K562 (cell line): ENCODE data around the gene ABHD4. TPM values are rescaled to one million over a fixed set of nuclear protein-coding genes. Genes with fewer than 3 reads are reported as not detected.
A peak's percentile ranks its signal among the peaks of the same experiment; 100 is the strongest.

Experiments
- ATAC-seq: fragments of 200-7000 bp; cut with Tn5 transposase; 3 replicates; pipeline ENCODE4 v1.9.1; 2020; ENCODE audit warnings: moderate library complexity
- BruUV-seq: library from RNA; stranded (reverse); fragments of 400-500 nt; replicated peaks from 2 replicates; lab custom pipeline; 2021; lab: Mats Ljungman, UMichigan
- CTCF ChIA-PET: fragments of 300-600 bp; formaldehyde crosslinking; extraction: SDS; loops from one replicate; lab custom pipeline; 2021; ENCODE audit warnings: low intra/inter-chr PET ratio; lab: Yijun Ruan, JAX
- POLR2A ChIA-PET: fragments of 300-600, 350-650 bp; sonication (Branson Sonifier 250); formaldehyde crosslinking; extraction: SDS; loops from one replicate; lab custom pipeline; 2021; ENCODE audit warnings: antibody characterized with exemption, inconsistent platforms; lab: Yijun Ruan, JAX
- DNase-seq, 4 experiments: peaks; one replicate each; pipeline versions ENCODE4 v3.0.0 to v3.0.0-alpha.2; 2011 to 2018; ENCODE audit warnings: low spot score in 3 of 4, mixed read lengths in 3 of 4; ENCODE audit errors: extremely low read depth in 1 of 4
- FAIRE-seq: peaks from 2 replicates; lab custom pipeline; 2011; peaks lifted over from hg19 to GRCh38; lab: Jason Lieb, UNC
- H2AFZ ChIP-seq: 2 replicates; pipeline ENCODE4 v1.6.0; 2011; ENCODE audit warnings: low read depth, low read length, control low read depth, inconsistent platforms
- H3K27ac ChIP-seq: fragments of 200-600 bp; 3 replicates; pipeline ENCODE4 v1.8.0; 2011; ENCODE audit warnings: low read depth, mild to moderate bottlenecking, control low read depth, inconsistent platforms, low read length, moderate library complexity, mixed read lengths; ENCODE audit errors: extremely low read depth
- H3K27me3 ChIP-seq, 2 experiments: fragments of 300-600 bp in 1 of 2; 2 replicates in 1 of 2; 3 replicates in 1 of 2; pipeline versions ENCODE4 v1.6.0 to v1.8.0; 2011; ENCODE audit warnings: inconsistent platforms in 2 of 2, low read length in 2 of 2, mild to moderate bottlenecking in 1 of 2, mixed read lengths in 1 of 2, moderate library complexity in 1 of 2; ENCODE audit not compliant: control insufficient read depth in 2 of 2, insufficient read depth in 2 of 2
- H3K36me3 ChIP-seq: fragments of 300-600 bp; 3 replicates; pipeline ENCODE4 v1.8.0; 2011; ENCODE audit warnings: mild to moderate bottlenecking, low read length, inconsistent platforms; ENCODE audit not compliant: control insufficient read depth, insufficient read depth
- H3K4me1 ChIP-seq, 2 experiments: fragments of 200-600 bp in 1 of 2; replicated peaks in 1 of 2; 2 replicates in 1 of 2; 3 replicates in 1 of 2; pipeline versions ENCODE4 v1.5.1 to v1.8.0; 2011; ENCODE audit warnings: inconsistent platforms in 2 of 2, low read length in 2 of 2, mild to moderate bottlenecking in 1 of 2, mixed read lengths in 1 of 2, moderate library complexity in 1 of 2; ENCODE audit not compliant: control insufficient read depth in 2 of 2, insufficient read depth in 2 of 2
- H3K4me2 ChIP-seq: 2 replicates; pipeline ENCODE4 v1.6.1; 2011; ENCODE audit warnings: low read length, control low read depth, inconsistent platforms, mixed read lengths; ENCODE audit not compliant: insufficient read depth
- H3K4me3 ChIP-seq: fragments of 200-600 bp; sonication (generic), shearing (Covaris generic); 2 replicates; pipeline ENCODE4 v1.5.1; 2016; ENCODE audit warnings: control low read depth, inconsistent platforms
- H3K79me2 ChIP-seq: fragments of 200-600 bp; 3 replicates; pipeline ENCODE4 v1.8.0; 2011; ENCODE audit warnings: low read length, inconsistent platforms; ENCODE audit not compliant: control insufficient read depth, insufficient read depth
- H3K9ac ChIP-seq, 2 experiments: 2 replicates each; pipeline versions ENCODE4 v1.6.0 to v1.6.1; 2011; ENCODE audit warnings: low read depth in 2 of 2, low read length in 2 of 2, control low read depth in 1 of 2, inconsistent platforms in 1 of 2, mild to moderate bottlenecking in 1 of 2, mixed read lengths in 1 of 2; ENCODE audit not compliant: insufficient read depth in 1 of 2
- H3K9me1 ChIP-seq: one replicate; pipeline ENCODE4 v1.6.0; 2011; ENCODE audit warnings: inconsistent platforms, mild to moderate bottlenecking, low read length, moderate library complexity; ENCODE audit not compliant: control insufficient read depth, insufficient read depth
- H3K9me3 ChIP-seq: replicated peaks from 2 replicates; pipeline ENCODE4 v1.5.1; 2011; ENCODE audit warnings: low read depth, low read length, inconsistent platforms; ENCODE audit not compliant: control insufficient read depth, insufficient read depth
- H4K20me1 ChIP-seq: replicated peaks from 2 replicates; pipeline ENCODE4 v1.6.1; 2011; ENCODE audit warnings: low read length, inconsistent platforms, mixed read lengths; ENCODE audit not compliant: control insufficient read depth, insufficient read depth
- EP300 ChIP-seq: IDR thresholded peaks from 2 replicates; pipeline ENCODE4 v1.6.1; 2012; ENCODE audit warnings: low read length, improper control_type of control experiment
- HES1 ChIP-seq: fragments of 450-650 bp; IDR thresholded peaks from 2 replicates; pipeline ENCODE4 v1.6.1; 2016; ENCODE audit warnings: low read depth, mild to moderate bottlenecking, moderate library complexity
- NRF1 ChIP-seq, 2 experiments: fragments of 450-650 bp; IDR thresholded peaks in 1 of 2; conservative IDR thresholded peaks in 1 of 2; 2 replicates each; pipeline ENCODE4 v1.6.1; 2014; ENCODE audit warnings: mild to moderate bottlenecking in 2 of 2
- POLR2B ChIP-seq: fragments of 450-650 bp; IDR thresholded peaks from 2 replicates; pipeline ENCODE4 v1.6.1; 2018; ENCODE audit warnings: low read depth; ENCODE audit not compliant: partially characterized antibody
- TAF9B ChIP-seq: fragments of 450-650 bp; IDR thresholded peaks from 2 replicates; pipeline ENCODE4 v1.6.1; 2018; ENCODE audit warnings: mild to moderate bottlenecking; ENCODE audit not compliant: partially characterized antibody
- ZBTB5 ChIP-seq: fragments of 450-650 bp; IDR thresholded peaks from 2 replicates; pipeline ENCODE4 v1.6.1; 2017; ENCODE audit warnings: antibody characterized with exemption
- ZNF354B ChIP-seq: fragments of 250-450 bp; sonication (Bioruptor Pico); IDR thresholded peaks from 2 replicates; pipeline ENCODE4 v1.4.0; 2020
- ZNF408 ChIP-seq: fragments of 250-450 bp; sonication (Bioruptor Pico); IDR thresholded peaks from 2 replicates; pipeline ENCODE4 v1.4.0; 2020; ENCODE audit warnings: low read depth, mild to moderate bottlenecking, moderate library complexity
- ZNF655 ChIP-seq: fragments of 250-450 bp; sonication (Bioruptor Pico); IDR thresholded peaks from 2 replicates; pipeline ENCODE4 v1.5.0; 2021
- WGBS: fragments of 100-300 bp; shearing (Covaris generic); methylation state at CpG from one replicate; pipeline ENCODE4 v1.1.6; 2016; ENCODE audit warnings: low coverage, mixed read lengths; ENCODE audit not compliant: insufficient coverage; ENCODE audit errors: missing lambda C conversion rate; 5-methylcytosine and 5-hydroxymethylcytosine counted together
- in situ Hi-C: fragments of 300-500 bp; cut with MboI; formaldehyde crosslinking; loops from 4 replicates; pipeline ENCODE4 v1.15.0; 2018; ENCODE audit warnings: inconsistent platforms, mixed read lengths
- intact Hi-C: fragments of 100-400 bp; cut with micrococcal nuclease; formaldehyde crosslinking; loops from 2 replicates; pipeline ENCODE4 v1.14.2; 2022
- polyA plus RNA-seq, 8 experiments: library from polyadenylated mRNA; depleted of rRNA in 4 of 8; stranded (reverse) in 5 of 8; unstranded in 3 of 8; fragments of >200 nt; fragmentation: Nextera tagmentation in 2 of 8; fragmentation: Illumina TruSeq in 1 of 8; extraction: Ambion mirVana in 2 of 8; extraction: Trizol in 1 of 8; gene quantifications; 2 replicates each; pipeline versions ENCODE4 v1.2.1 to v1.2.3, GENCODE V29; 2011 to 2014; ENCODE audit warnings: inconsistent platforms in 1 of 8, missing spikeins in 1 of 8
- total RNA-seq, 7 experiments: library from RNA; depleted of rRNA in 6 of 7; stranded (reverse); fragments of >200 nt in 6 of 7; fragmentation: Illumina TruSeq in 2 of 7; extraction: Trizol in 2 of 7; gene quantifications; 2 replicates each; pipeline versions ENCODE4 v1.2.1 to v1.2.3, GENCODE V29; 2011 to 2021; ENCODE audit warnings: low replicate concordance in 1 of 7
- TF ChIP-seq, protein P1 (sequence below): fragments of 250-450 bp; sonication (Bioruptor Pico); IDR thresholded peaks from 2 replicates; pipeline ENCODE4 v1.8.0; 2021; ENCODE audit warnings: moderate library complexity, mild to moderate bottlenecking, inconsistent platforms

The ABHD4 gene
- total and polyA plus RNA-seq, 9 of the 15 experiments (the other 6 are each of a cell fraction or from before 2014, with no cell fraction given) = 3.6 to 12.0 (median 7.2) TPM

- H3K27ac ChIP-seq = no peak overlapping the region
- H3K4me2 ChIP-seq = no peak overlapping the region
- H3K9ac ChIP-seq = no peak overlapping the region
- H3K36me3 ChIP-seq = no peaks in the 10 kb centered on the region
- TF ChIP-seq EP300 (no peak), ZNF655 (CRISPR knock-in tag) (no peak), POLR2B (no peak), ZBTB5 (no peak), NRF1 (conservative IDR thresholded peaks at IDR 0.05 in 1 of 2, IDR thresholded peaks at IDR 0.05 in 1 of 2) (no peak), ZNF354B (CRISPR knock-in tag) (no peak), ZNF408 (CRISPR knock-in tag) (no peak), TAF9B (no peak), HES1 (no peak)
- TF ChIP-seq, protein P1, sequence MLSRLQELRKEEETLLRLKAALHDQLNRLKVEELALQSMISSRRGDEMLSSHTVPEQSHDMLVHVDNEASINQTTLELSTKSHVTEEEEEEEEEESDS (CRISPR knock-in tag) = no peak
- TF ChIP-seq, all 486 proteins: peak for 0
- intact Hi-C loops = loop anchor here (1.0 to 10.0 kb wide), 6 partner anchors 54 to 274 kb away; partner anchors contain the start of gene OXA1L
- ChIA-PET POLR2A (interaction anchor here (0.6 to 1.3 kb wide), 2 partner anchors 12 to 65 kb away, joined by 3 to 4 read pairs; no protein-coding TSS in a partner anchor), CTCF (interaction anchor here (1.1 kb wide), 1 partner anchor 195 kb away, joined by 3 read pairs; no protein-coding TSS in a partner anchor)
- no peak for DNase-seq
- no peaks in the 10 kb centered on the region for H3K9me1 ChIP-seq
- H3K27me3 ChIP-seq = no peaks in the 10 kb centered on the region
- no peak overlapping the region for H3K4me3 ChIP-seq
- ATAC-seq = no peak
- H3K79me2 ChIP-seq = no peaks in the 10 kb centered on the region
- 0% methylated on average over 1 of the region's 1 CpG for WGBS
- in situ Hi-C loops = loop anchor here (10.0 kb wide), 2 partner anchors 186 to 264 kb away; no protein-coding TSS in a partner anchor
- peak overlapping the region; percentile 65; the same call in 1 of the 2 replicates for H2AFZ ChIP-seq
- FAIRE-seq = no peak
- H3K4me1 ChIP-seq = no peaks in the 10 kb centered on the region; a peak in 2 of 5 replicates
- H4K20me1 ChIP-seq = no peaks in the 10 kb centered on the region
- H3K9me3 ChIP-seq = no peaks in the 10 kb centered on the region
- BruUV-seq = no TSS peak
These were observed 60.8 kb downstream of the ABHD4 start for GRCh38 chr14:22658946-22659345.
